GM12864 (cell line): ENCODE results near the gene FNDC3A.
"Not testable (repeated sequence)": the region's sequence is repeated elsewhere in the genome, so short reads cannot be mapped to it uniquely, and the experiment has no call there.

Experiments
- DNase-seq: peaks from one replicate; pipeline ENCODE4 v3.0.0-alpha.2; 2011; ENCODE audit warnings: low read depth
- H3K4me3 ChIP-seq: 2 replicates; pipeline ENCODE4 v1.5.1; 2011; ENCODE audit warnings: mild to moderate bottlenecking, low read depth, low read length, control low read depth
- CTCF ChIP-seq: IDR thresholded peaks from 2 replicates; pipeline ENCODE4 v1.5.1; 2011; ENCODE audit warnings: low read depth, mild to moderate bottlenecking, moderate library complexity, low read length, control low read depth, inconsistent platforms; ENCODE audit errors: missing control alignments

FNDC3A gene

GRCh38 chr13:49053215-49053614 lies 77.5 kb downstream of the FNDC3A start:
- TF ChIP-seq CTCF, result no peak
- no peak for DNase-seq
- no peak overlapping the region for H3K4me3 ChIP-seq

DNA sequence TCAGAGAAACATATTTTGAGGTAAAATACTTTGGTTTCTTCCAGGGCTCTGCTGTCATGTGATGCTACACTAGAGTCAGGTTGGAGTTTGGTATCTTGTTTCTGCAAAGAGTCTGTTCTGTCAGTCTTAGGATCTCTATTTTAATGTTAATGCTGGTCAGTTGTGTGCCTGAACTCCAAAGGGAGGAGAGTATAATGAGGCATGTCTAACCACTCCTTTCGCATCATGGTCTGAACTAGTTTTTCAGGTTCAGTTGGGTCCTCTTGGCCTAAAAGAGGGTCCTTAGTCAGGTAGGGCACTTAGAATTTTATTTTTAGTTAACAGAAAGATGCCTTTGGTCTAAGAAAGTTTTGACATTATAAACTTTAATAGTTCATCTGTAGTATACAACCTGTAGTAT lies 78.2 kb downstream of the FNDC3A start:
- TF ChIP-seq CTCF, result no peak
- no peak for DNase-seq
- H3K4me3 ChIP-seq, result no peak overlapping the region

DNA sequence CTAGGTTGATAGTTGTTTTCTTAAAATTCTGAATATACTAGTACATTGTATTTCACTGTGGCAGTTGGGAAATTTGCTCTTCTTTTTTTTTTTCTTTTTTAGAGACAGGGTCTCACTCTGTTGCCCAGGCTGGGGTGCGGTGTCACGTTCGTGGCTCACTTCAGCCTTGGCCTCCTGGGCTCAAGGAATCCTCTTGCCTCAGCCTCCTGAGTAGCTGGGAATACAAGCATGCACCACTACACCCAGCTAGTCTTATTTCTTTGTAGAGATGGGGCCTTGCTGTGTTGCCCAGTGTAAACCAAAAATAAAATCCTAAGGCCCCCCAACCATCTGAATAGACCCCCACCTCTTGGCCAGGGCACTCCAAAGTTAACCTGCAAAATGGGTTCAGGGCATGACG lies 79.3 kb downstream of the FNDC3A start:
- TF ChIP-seq CTCF, result no peak
- no peak overlapping the region for H3K4me3 ChIP-seq

GRCh38 chr13:49057176-49057575 lies 81.5 kb downstream of the FNDC3A start:
- TF ChIP-seq CTCF, result no peak
- no peak overlapping the region for H3K4me3 ChIP-seq
- no peak for DNase-seq

More for the DNA sequence above, 79.3 kb downstream of the FNDC3A start:
- no peak for DNase-seq

DNA sequence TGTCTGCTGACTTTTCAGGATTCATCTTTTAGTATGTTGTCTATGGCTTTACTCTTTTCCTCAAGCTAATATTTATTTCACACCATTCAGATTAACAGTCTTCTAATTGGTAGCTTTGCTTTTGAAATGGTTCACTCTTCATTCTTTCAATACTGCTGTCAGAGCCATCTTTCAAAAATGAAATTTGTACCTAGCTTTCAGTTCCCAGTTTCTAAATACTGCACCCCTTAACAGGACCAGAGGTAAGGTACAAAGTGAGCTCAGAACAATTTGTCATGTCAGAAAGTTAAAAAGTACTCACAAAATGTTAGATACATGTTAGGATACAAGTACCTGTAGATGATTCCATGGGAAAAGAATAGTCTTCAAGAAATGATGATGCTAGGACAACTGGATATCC lies 83.0 kb downstream of the FNDC3A start:
- no peak for TF ChIP-seq CTCF

GRCh38 chr13:49060678-49061387 lies 85.1 kb downstream of the FNDC3A start:
- DNase-seq, result no peak
- no peak overlapping the region for H3K4me3 ChIP-seq
- no peak for TF ChIP-seq CTCF

More for the DNA sequence above, 83.0 kb downstream of the FNDC3A start:
- DNase-seq, result no peak
- H3K4me3 ChIP-seq, result no peak overlapping the region

GRCh38 chr13:49061388-49061752 lies 85.7 kb downstream of the FNDC3A start:
- not testable (repeated sequence) for DNase-seq, H3K4me3 ChIP-seq
